Measurements from ENCODE around the gene TCF7L1.

Gene TCF7L1

DNA sequence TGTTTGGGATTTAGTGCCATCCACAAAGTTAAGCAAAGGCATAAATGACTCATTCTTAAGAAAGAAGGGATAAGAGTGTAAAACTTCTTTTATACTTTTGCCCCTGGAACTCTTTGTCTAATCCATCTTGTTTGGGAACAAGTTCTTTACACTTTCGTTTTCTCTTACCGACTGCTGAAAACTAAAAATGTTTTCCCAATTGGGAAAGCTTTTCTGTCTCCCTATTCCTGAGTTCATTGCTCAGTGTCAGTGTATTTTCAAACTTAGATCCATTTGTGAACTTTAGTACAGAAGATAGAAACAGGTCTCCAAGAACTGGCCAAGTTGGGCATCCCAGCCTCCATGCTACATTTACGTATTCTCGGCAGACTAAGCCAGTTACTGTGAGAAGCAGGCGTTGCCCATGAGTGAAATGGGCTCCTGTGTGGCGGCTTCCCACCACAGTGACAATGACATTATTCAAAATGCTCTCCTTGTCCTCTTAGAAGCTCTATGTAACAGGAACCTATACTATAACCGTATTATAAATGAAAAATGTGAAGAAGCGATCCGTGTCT is 142.9 kb downstream of the TCF7L1 start:
- DNase-seq (ENCODE audit: extremely low read depth, low read depth): no peak
- TF ChIP-seq, protein P1, sequence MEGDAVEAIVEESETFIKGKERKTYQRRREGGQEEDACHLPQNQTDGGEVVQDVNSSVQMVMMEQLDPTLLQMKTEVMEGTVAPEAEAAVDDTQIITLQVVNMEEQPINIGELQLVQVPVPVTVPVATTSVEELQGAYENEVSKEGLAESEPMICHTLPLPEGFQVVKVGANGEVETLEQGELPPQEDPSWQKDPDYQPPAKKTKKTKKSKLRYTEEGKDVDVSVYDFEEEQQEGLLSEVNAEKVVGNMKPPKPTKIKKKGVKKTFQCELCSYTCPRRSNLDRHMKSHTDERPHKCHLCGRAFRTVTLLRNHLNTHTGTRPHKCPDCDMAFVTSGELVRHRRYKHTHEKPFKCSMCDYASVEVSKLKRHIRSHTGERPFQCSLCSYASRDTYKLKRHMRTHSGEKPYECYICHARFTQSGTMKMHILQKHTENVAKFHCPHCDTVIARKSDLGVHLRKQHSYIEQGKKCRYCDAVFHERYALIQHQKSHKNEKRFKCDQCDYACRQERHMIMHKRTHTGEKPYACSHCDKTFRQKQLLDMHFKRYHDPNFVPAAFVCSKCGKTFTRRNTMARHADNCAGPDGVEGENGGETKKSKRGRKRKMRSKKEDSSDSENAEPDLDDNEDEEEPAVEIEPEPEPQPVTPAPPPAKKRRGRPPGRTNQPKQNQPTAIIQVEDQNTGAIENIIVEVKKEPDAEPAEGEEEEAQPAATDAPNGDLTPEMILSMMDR (IDR thresholded peaks at IDR 0.05; ENCODE audit: low read depth, low read length): no peak

DNA sequence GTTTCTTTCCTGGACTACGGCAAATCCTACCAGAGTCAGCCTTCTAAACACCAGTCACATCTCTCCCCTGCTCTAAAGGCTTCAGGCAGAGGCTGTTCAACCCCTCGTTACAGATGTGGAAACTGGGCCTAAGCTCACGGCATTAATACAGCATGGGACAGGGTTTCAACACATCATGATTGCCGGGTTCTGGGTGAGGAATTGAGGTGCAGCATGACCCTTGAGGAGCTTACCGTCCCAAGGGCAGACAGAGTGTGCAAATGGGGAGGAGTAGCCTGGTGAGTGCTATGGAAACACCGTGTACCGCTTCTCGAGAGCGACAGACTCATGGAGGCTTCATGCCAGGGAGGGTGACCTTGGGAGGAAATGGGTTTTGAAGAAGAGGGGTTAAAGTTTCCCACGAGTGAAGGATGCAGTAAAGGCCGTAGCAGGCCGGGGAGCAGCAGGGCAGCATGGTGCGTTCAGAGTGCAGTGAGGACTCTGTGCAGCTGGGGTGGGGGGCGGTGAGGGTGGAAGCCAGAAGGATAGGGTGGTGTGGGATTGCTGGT is 143.5 kb downstream of the TCF7L1 start:
- TF ChIP-seq, protein P1 (IDR thresholded peaks at IDR 0.05; ENCODE audit: low read depth, low read length): no peak
- no peak for DNase-seq (ENCODE audit: extremely low read depth, low read depth)

- TF ChIP-seq, protein P1 (IDR thresholded peaks at IDR 0.05; ENCODE audit: low read depth, low read length): no peak
- DNase-seq (ENCODE audit: extremely low read depth, low read depth): peak; percentile 86
These were observed 144.4 kb downstream of the TCF7L1 start for GRCh38 chr2:85277416-85278158.

- TF ChIP-seq, protein P1 (IDR thresholded peaks at IDR 0.05; ENCODE audit: low read depth, low read length): no peak
- DNase-seq (ENCODE audit: extremely low read depth, low read depth): no peak
These were observed 145.2 kb downstream of the TCF7L1 start for GRCh38 chr2:85278361-85278760.

GRCh38 chr2:85281553-85281952 is 148.4 kb downstream of the TCF7L1 start:
- DNase-seq (ENCODE audit: extremely low read depth, low read depth): no peak
- TF ChIP-seq, protein P1 (IDR thresholded peaks at IDR 0.05; ENCODE audit: low read depth, low read length): no peak

GRCh38 chr2:85282914-85283313 is 149.7 kb downstream of the TCF7L1 start:
- TF ChIP-seq, protein P1 (IDR thresholded peaks at IDR 0.05; ENCODE audit: low read depth, low read length): no peak
- DNase-seq (ENCODE audit: extremely low read depth, low read depth): no peak

- no peak for DNase-seq (ENCODE audit: extremely low read depth, low read depth)
- TF ChIP-seq, protein P1 (IDR thresholded peaks at IDR 0.05; ENCODE audit: low read depth, low read length): no peak
These were observed 150.4 kb downstream of the TCF7L1 start for GRCh38 chr2:85283641-85284040.
